HepG2 (cell line): ENCODE measurements around the gene ABHD4. TPM values are rescaled to one million over a fixed set of nuclear protein-coding genes. Genes with fewer than 3 reads are reported as not detected.

Source experiments
- AGO2 ChIP-seq: fragments of 200-400 bp; formaldehyde crosslinking; optimal IDR thresholded peaks from 2 replicates; pipeline ENCODE3; 2017; ENCODE audit warnings: mild to moderate bottlenecking, low read depth, low read length, moderate library complexity
- E2F5 ChIP-seq: sonication (generic); formaldehyde crosslinking; conservative IDR thresholded peaks from 2 replicates; pipeline ENCODE4 v1.4.0; 2020; ENCODE audit warnings: missing genetic modification reagents
- HNRNPK ChIP-seq: fragments of 200-400 bp; formaldehyde crosslinking; IDR thresholded peaks from 2 replicates; pipeline ENCODE4 v1.6.1; 2018; ENCODE audit warnings: low read length, low read depth, moderate library complexity, mild to moderate bottlenecking; ENCODE audit not compliant: poor library complexity, severe bottlenecking
- HNRNPLL ChIP-seq: fragments of 200-400 bp; formaldehyde crosslinking; IDR thresholded peaks from 2 replicates; pipeline ENCODE4 v1.6.1; 2017; ENCODE audit warnings: mild to moderate bottlenecking, low read depth, low read length; ENCODE audit not compliant: poor library complexity, severe bottlenecking
- HOXA5 ChIP-seq: sonication (generic); formaldehyde crosslinking; IDR thresholded peaks from 2 replicates; pipeline ENCODE4 v1.4.0; 2020; ENCODE audit warnings: missing genetic modification reagents
- ISL2 ChIP-seq: sonication (generic); formaldehyde crosslinking; IDR thresholded peaks from 2 replicates; pipeline ENCODE4 v1.5.0; 2020; ENCODE audit warnings: missing genetic modification reagents
- MED1 ChIP-seq: sonication (generic); formaldehyde crosslinking; IDR thresholded peaks from 2 replicates; pipeline ENCODE4 v1.4.0; 2020; ENCODE audit warnings: missing genetic modification reagents
- SRF ChIP-seq: IDR thresholded peaks from 2 replicates; pipeline ENCODE4 v1.6.1; 2011; ENCODE audit warnings: mild to moderate bottlenecking, low read depth, low read length, moderate library complexity
- TERF1 ChIP-seq: sonication (generic); formaldehyde crosslinking; IDR thresholded peaks from 2 replicates; pipeline ENCODE4 v1.8.0; 2022; ENCODE audit warnings: mild to moderate bottlenecking, missing genetic modification reagents, moderate library complexity
- THAP11 ChIP-seq: IDR thresholded peaks from 2 replicates; pipeline ENCODE4 v1.6.1; 2016; ENCODE audit warnings: missing biosample characterization, missing genetic modification reagents
- XRCC5 ChIP-seq: fragments of 200-400 bp; formaldehyde crosslinking; optimal IDR thresholded peaks from 2 replicates; pipeline ENCODE3; 2017; ENCODE audit warnings: mild to moderate bottlenecking, low read length
- ZNF704 ChIP-seq: sonication (generic); formaldehyde crosslinking; IDR thresholded peaks from 2 replicates; pipeline ENCODE4 v1.8.1; 2023; ENCODE audit warnings: mild to moderate bottlenecking, inconsistent platforms, moderate library complexity, missing genetic modification reagents, borderline replicate concordance
- polyA plus RNA-seq, 8 experiments: library from polyadenylated mRNA; depleted of rRNA in 3 of 8; stranded (reverse) in 7 of 8; unstranded in 1 of 8; fragments of >200 nt; fragmentation: Illumina TruSeq in 4 of 8; extraction: Trizol in 4 of 8; gene quantifications; 2 replicates each; pipeline versions ENCODE4 v1.2.1 to v1.2.3, GENCODE V29; 2011 to 2016; ENCODE audit warnings: low read depth in 4 of 8, missing spikeins in 1 of 8, mixed read lengths in 1 of 8; ENCODE audit not compliant: insufficient read depth in 1 of 8
- total RNA-seq, 5 experiments: library from RNA; depleted of rRNA; stranded (reverse); fragments of >200 nt; fragmentation: Illumina TruSeq; extraction: Trizol; gene quantifications; 2 replicates each; pipeline ENCODE4 v1.2.3, GENCODE V29; 2016; ENCODE audit warnings: low read depth in 1 of 5
- TF ChIP-seq, protein P1 (sequence below): sonication (generic); formaldehyde crosslinking; IDR thresholded peaks from 2 replicates; pipeline ENCODE4 v1.8.0; 2022; ENCODE audit warnings: mild to moderate bottlenecking, missing genetic modification reagents, borderline replicate concordance
- TF ChIP-seq, protein P2 (sequence below): IDR thresholded peaks from 2 replicates; pipeline ENCODE4 v1.6.1; 2016; ENCODE audit warnings: low read depth

Gene ABHD4
- total and polyA plus RNA-seq, 2 of the 13 experiments (the other 11 are each of a cell fraction or from before 2014, with no cell fraction given): 16.1 to 47.5 TPM

- no peak for TF ChIP-seq TERF1 (CRISPR knock-in tag)
- TF ChIP-seq, protein P1, sequence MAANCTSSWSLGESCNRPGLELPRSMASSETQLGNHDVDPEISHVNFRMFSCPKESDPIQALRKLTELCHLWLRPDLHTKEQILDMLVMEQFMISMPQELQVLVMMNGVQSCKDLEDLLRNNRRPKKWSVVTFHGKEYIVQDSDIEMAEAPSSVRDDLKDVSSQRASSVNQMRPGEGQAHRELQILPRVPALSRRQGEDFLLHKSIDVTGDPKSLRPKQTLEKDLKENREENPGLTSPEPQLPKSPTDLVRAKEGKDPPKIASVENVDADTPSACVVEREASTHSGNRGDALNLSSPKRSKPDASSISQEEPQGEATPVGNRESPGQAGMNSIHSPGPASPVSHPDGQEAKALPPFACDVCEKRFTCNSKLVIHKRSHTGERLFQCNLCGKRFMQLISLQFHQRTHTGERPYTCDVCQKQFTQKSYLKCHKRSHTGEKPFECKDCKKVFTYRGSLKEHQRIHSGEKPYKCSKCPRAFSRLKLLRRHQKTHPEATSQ (CRISPR knock-in tag): 0 out of 2 replicates have a peak, but pooled peaks have one; percentile 59
- 0 out of 2 replicates have a peak, but pooled peaks have one; percentile 24 for TF ChIP-seq SRF
- TF ChIP-seq XRCC5: peak; percentile 89
- TF ChIP-seq, protein P2, sequence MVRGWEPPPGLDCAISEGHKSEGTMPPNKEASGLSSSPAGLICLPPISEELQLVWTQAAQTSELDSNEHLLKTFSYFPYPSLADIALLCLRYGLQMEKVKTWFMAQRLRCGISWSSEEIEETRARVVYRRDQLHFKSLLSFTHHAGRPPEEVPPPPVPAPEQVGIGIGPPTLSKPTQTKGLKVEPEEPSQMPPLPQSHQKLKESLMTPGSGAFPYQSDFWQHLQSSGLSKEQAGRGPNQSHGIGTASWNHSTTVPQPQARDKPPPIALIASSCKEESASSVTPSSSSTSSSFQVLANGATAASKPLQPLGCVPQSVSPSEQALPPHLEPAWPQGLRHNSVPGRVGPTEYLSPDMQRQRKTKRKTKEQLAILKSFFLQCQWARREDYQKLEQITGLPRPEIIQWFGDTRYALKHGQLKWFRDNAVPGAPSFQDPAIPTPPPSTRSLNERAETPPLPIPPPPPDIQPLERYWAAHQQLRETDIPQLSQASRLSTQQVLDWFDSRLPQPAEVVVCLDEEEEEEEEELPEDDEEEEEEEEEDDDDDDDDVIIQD (CRISPR knock-in tag): peak; percentile 52; the same call in 1 of the 2 replicates
- 0 out of 2 replicates have a peak, but pooled peaks have one; percentile 35 for TF ChIP-seq ISL2
- TF ChIP-seq THAP11: peak; percentile 56; the same call in 1 of the 2 replicates
- peak; percentile 77 for TF ChIP-seq HOXA5
- TF ChIP-seq AGO2: no peak
- no peak for TF ChIP-seq HNRNPLL
- TF ChIP-seq E2F5 (CRISPR knock-in tag): no peak
- 0 out of 2 replicates have a peak, but pooled peaks have one; percentile 66 for TF ChIP-seq ZNF704 (CRISPR knock-in tag)
- peak; percentile 15 for TF ChIP-seq HNRNPK
- TF ChIP-seq MED1 (CRISPR knock-in tag): 0 out of 2 replicates have a peak, but pooled peaks have one; percentile 22
Measured at GRCh38 chr14:22570132-22570949, 27.8 kb upstream of the ABHD4 start (continued).
